Nephron (organoid): Measurements from ENCODE around the gene MYO3A.
A peak's percentile ranks its signal among the peaks of the same experiment; 100 is the strongest.

Experiments
- H3K27ac Mint-ChIP-seq, 3 experiments: 2 replicates each; pipeline ENCODE4 v1.8.0; 2020; ENCODE audit warnings: mixed read lengths in 3 of 3, mild to moderate bottlenecking in 2 of 3, moderate library complexity in 1 of 3
- H3K27me3 Mint-ChIP-seq: 2 replicates; pipeline ENCODE4 v1.8.0; 2021; ENCODE audit warnings: low read depth, mild to moderate bottlenecking, moderate library complexity, mixed read lengths
- H3K36me3 Mint-ChIP-seq: 2 replicates; pipeline ENCODE4 v1.8.0; 2020; ENCODE audit warnings: low read depth, mixed read lengths
- H3K4me1 Mint-ChIP-seq: 2 replicates; pipeline ENCODE4 v1.8.0; 2020; ENCODE audit warnings: mixed read lengths
- H3K4me3 Mint-ChIP-seq, 3 experiments: 2 replicates each; pipeline ENCODE4 v1.8.0; 2020; ENCODE audit warnings: mild to moderate bottlenecking in 3 of 3, mixed read lengths in 3 of 3, moderate library complexity in 2 of 3
- H3K9me3 Mint-ChIP-seq: 2 replicates; pipeline ENCODE4 v1.8.0; 2020; ENCODE audit warnings: mixed read lengths
- TF ChIP-seq, protein P1 (sequence below), 3 experiments: fragments of 200-600 bp; sonication (generic); IDR thresholded peaks; one replicate each; pipeline ENCODE4 v1.5.0; 2021; ENCODE audit warnings: antibody characterized with exemption in 3 of 3; ENCODE audit not compliant: unreplicated experiment in 3 of 3

MYO3A gene, protein sequence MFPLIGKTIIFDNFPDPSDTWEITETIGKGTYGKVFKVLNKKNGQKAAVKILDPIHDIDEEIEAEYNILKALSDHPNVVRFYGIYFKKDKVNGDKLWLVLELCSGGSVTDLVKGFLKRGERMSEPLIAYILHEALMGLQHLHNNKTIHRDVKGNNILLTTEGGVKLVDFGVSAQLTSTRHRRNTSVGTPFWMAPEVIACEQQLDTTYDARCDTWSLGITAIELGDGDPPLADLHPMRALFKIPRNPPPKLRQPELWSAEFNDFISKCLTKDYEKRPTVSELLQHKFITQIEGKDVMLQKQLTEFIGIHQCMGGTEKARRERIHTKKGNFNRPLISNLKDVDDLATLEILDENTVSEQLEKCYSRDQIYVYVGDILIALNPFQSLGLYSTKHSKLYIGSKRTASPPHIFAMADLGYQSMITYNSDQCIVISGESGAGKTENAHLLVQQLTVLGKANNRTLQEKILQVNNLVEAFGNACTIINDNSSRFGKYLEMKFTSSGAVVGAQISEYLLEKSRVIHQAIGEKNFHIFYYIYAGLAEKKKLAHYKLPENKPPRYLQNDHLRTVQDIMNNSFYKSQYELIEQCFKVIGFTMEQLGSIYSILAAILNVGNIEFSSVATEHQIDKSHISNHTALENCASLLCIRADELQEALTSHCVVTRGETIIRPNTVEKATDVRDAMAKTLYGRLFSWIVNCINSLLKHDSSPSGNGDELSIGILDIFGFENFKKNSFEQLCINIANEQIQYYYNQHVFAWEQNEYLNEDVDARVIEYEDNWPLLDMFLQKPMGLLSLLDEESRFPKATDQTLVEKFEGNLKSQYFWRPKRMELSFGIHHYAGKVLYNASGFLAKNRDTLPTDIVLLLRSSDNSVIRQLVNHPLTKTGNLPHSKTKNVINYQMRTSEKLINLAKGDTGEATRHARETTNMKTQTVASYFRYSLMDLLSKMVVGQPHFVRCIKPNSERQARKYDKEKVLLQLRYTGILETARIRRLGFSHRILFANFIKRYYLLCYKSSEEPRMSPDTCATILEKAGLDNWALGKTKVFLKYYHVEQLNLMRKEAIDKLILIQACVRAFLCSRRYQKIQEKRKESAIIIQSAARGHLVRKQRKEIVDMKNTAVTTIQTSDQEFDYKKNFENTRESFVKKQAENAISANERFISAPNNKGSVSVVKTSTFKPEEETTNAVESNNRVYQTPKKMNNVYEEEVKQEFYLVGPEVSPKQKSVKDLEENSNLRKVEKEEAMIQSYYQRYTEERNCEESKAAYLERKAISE (N-terminal part only)

DNA sequence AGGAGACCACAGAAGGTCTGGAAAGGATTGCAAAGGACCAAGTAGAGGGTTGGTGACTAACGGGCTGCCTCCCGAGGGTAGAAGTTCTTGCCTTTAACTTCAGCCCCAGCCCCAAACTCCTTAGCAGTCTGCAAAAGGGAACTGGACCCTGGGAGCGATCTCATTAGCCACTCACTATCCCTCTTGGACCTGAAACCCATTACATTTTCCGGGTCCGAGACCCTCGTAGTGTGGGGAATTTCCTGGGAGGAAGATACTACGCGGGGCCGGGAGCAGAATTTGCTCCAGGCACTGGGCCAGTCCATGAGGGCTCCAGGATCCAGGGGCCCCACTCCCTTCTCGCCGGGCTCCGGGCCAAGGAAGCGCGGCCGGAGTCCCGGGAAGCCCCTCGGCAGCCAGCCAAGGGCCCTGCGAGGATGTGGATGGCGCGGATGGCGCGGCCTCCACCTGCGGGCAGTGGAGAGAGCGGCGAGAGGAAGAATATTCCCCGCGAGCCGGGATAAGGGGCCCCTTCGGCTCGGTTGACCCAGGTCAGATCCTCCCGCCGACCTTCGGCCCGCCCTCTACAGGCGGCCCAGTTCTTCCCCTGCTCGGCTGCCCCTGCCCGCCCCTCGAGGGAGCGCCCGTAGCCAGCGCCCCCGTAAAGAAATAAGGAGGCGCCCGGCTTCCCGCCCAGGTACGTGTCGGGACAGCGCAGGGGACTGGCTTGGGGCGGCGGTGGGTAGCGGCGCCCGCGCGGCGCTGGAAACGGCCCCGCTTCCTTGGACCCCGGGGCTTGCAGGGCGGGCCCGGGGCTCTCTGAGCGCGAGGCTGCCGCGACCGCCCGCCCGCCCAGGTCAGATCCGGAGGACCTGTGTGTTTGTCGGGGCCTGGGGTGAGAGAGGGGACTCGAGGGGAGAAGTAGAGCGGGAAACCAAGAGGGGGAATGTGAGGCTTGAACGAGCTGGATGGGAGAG is at the start of gene MYO3A:
Gene MYO3A (plus strand): TSS at position 577 of the 956 bp plus-strand sequence. CDS start 17,882 bp downstream, outside the sequence.
- H3K4me1 Mint-ChIP-seq, result peaks cover 5% of the 10 kb centered on the region
- H3K9me3 Mint-ChIP-seq, result no peaks in the 10 kb centered on the region
- TF ChIP-seq, protein P1, sequence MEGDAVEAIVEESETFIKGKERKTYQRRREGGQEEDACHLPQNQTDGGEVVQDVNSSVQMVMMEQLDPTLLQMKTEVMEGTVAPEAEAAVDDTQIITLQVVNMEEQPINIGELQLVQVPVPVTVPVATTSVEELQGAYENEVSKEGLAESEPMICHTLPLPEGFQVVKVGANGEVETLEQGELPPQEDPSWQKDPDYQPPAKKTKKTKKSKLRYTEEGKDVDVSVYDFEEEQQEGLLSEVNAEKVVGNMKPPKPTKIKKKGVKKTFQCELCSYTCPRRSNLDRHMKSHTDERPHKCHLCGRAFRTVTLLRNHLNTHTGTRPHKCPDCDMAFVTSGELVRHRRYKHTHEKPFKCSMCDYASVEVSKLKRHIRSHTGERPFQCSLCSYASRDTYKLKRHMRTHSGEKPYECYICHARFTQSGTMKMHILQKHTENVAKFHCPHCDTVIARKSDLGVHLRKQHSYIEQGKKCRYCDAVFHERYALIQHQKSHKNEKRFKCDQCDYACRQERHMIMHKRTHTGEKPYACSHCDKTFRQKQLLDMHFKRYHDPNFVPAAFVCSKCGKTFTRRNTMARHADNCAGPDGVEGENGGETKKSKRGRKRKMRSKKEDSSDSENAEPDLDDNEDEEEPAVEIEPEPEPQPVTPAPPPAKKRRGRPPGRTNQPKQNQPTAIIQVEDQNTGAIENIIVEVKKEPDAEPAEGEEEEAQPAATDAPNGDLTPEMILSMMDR (IDR thresholded peaks at IDR 0.05; ENCODE audit: unreplicated experiment in 3 of 3), result no peak
- peak within 1 kb of the TSS; percentile 89 to 92 (median 89) for H3K4me3 Mint-ChIP-seq
- H3K27ac Mint-ChIP-seq, result peak within 1 kb of the TSS; percentile 54 to 87 (median 76)
- H3K27me3 Mint-ChIP-seq, result peaks cover 62% of the 10 kb centered on the region
- no peaks in the 10 kb centered on the region for H3K36me3 Mint-ChIP-seq

DNA sequence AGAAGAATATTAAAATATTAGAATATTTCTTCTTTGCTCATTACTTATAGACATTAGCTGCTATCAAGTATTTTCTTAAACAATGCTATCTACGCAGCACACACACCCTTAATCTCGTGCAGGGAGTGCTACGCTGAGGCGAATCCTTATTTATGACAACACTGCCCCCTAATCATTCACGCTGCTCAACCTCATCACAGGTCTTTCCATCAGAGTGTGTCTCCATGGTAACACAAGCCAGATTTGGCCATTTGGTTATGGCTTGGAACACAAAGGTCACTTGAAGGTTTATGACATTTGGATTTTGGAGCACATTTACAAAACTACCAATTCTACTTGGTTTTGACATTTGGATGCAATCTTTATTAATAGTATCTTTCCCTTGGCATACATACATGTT is 45.4 kb upstream of the MYO3A start:
- no peak overlapping the region for H3K27ac Mint-ChIP-seq
- no peak overlapping the region for H3K4me3 Mint-ChIP-seq
- no peaks in the 10 kb centered on the region for H3K4me1 Mint-ChIP-seq
- no peaks in the 10 kb centered on the region for H3K36me3 Mint-ChIP-seq
- no peaks in the 10 kb centered on the region for H3K27me3 Mint-ChIP-seq
- H3K9me3 Mint-ChIP-seq, result peaks cover 3% of the 10 kb centered on the region
- TF ChIP-seq, protein P1 (IDR thresholded peaks at IDR 0.05; ENCODE audit: unreplicated experiment in 3 of 3), result no peak

DNA sequence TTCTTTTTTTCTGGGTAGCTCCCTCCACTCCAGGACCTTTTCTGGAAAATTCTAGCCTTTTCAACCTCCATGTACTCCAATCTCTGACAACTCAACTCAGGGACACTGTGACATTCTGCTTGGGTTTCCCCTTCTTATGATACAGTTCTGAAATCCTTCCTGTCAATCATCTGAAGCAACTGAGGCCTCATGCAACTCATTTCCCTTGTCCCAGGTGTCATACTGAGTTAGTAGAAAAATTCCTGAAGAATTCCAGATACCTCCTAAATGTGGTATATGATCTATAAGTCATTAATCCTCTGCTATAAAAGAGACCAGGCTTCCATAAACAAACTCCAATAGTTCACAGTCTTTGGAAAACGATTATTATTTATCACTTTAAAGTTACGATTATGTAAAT is 43.0 kb upstream of the MYO3A start:
- Mint-ChIP-seq H3K4me1 (no peaks in the 10 kb centered on the region), H3K27me3 (no peaks in the 10 kb centered on the region), H3K9me3 (peaks cover 3% of the 10 kb centered on the region), H3K36me3 (no peaks in the 10 kb centered on the region), H3K4me3 (no peak overlapping the region), H3K27ac (no peak overlapping the region)
- TF ChIP-seq, protein P1 (IDR thresholded peaks at IDR 0.05; ENCODE audit: unreplicated experiment in 3 of 3), result no peak

DNA sequence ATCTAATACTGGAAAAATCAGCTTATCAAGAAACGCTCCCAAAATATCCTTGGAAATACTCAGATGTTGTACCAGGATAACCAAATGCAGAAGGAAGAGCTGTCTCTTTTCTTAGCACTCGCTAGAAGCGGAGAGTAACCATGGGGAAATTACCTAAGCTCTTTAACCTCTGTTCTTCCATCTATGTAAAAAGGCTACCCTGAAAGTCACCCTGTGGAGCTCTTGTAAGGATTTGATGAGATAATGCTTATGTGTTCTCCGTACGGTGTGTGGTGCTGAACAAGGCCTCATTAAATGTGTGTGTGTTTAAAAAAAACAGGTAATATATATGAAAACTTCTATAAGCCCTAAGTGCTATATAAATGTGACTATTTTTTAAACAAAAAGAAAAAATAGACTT is 38.2 kb upstream of the MYO3A start:
- no peak overlapping the region for H3K27ac Mint-ChIP-seq
- H3K27me3 Mint-ChIP-seq, result no peaks in the 10 kb centered on the region
- no peaks in the 10 kb centered on the region for H3K4me1 Mint-ChIP-seq
- no peaks in the 10 kb centered on the region for H3K36me3 Mint-ChIP-seq
- no peak overlapping the region for H3K4me3 Mint-ChIP-seq
- TF ChIP-seq, protein P1 (IDR thresholded peaks at IDR 0.05; ENCODE audit: unreplicated experiment in 3 of 3), result no peak
- peaks cover 3% of the 10 kb centered on the region for H3K9me3 Mint-ChIP-seq

DNA sequence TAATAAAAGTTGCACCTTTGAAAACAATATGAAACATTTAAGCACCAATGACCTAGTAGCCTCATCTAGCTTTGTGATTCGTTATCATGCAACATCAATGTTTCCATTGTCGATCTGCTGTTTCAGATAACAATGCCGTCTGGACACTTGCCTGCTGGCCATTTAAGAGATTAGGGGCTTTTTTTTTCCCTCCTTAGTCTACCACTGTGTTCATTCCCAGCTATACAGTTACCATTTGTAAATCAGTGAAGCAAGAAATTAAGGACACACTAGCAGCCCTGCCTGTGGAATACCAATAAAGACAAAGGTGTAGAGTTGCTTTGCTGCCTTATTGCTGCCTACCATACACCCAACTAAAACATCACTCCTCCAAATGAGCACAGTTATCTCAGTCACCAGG is 37.6 kb upstream of the MYO3A start:
- H3K4me1 Mint-ChIP-seq, result no peaks in the 10 kb centered on the region
- H3K4me3 Mint-ChIP-seq, result no peak overlapping the region
- no peaks in the 10 kb centered on the region for H3K36me3 Mint-ChIP-seq
- H3K9me3 Mint-ChIP-seq, result peaks cover 3% of the 10 kb centered on the region
- no peaks in the 10 kb centered on the region for H3K27me3 Mint-ChIP-seq
- TF ChIP-seq, protein P1 (IDR thresholded peaks at IDR 0.05; ENCODE audit: unreplicated experiment in 3 of 3), result no peak
- H3K27ac Mint-ChIP-seq, result no peak overlapping the region
